ENCODE results near the gene KRT83.

Gene KRT83

DNA sequence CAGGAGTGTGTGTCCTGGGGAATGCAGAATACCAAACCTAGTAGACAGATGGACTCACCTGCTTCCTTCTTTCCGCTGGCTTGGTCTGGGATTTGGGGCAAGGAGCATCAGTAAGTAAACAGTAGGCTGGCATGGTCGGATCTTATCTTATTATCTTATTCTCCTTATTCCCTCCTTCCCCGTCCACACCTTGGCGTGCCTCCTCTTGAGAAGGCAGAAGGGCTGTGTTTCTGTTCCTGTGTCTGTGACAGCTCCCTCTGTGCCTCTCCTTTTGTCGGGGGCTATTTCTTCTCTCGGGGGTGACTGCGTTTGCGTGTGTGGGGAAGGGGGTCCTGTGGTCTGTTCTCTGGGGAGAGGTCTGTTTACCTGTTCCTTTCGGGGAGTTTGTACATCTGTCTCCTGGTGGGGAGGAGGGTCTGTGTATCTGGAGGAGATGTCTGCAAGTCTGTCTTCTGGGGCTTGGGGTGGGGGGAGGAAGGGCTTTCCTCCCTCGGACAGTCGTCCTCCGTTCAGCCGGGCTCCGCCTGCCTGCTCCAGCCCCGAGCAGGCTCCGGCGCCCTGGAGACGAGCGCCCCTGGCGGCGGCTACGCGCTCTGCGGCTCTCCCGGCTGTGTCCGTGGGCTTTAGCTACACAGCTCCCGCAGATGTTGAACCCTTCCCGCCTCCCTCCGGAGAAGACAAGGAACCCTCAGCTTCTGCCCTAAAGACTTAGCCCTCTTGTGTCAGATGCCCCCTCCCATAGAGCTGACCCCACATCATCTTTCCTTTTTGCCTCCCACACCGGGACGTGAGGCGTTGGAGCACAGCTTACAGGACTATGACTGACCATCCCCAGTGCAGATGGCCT, 42.4 kb downstream of the KRT83 start:
- TF ChIP-seq, protein P1, sequence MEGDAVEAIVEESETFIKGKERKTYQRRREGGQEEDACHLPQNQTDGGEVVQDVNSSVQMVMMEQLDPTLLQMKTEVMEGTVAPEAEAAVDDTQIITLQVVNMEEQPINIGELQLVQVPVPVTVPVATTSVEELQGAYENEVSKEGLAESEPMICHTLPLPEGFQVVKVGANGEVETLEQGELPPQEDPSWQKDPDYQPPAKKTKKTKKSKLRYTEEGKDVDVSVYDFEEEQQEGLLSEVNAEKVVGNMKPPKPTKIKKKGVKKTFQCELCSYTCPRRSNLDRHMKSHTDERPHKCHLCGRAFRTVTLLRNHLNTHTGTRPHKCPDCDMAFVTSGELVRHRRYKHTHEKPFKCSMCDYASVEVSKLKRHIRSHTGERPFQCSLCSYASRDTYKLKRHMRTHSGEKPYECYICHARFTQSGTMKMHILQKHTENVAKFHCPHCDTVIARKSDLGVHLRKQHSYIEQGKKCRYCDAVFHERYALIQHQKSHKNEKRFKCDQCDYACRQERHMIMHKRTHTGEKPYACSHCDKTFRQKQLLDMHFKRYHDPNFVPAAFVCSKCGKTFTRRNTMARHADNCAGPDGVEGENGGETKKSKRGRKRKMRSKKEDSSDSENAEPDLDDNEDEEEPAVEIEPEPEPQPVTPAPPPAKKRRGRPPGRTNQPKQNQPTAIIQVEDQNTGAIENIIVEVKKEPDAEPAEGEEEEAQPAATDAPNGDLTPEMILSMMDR (IDR thresholded peaks at IDR 0.05; ENCODE audit: extremely low read depth, missing control alignments): peak; percentile 99
- DNase-seq (ENCODE audit: low spot score): peak; percentile 90

DNA sequence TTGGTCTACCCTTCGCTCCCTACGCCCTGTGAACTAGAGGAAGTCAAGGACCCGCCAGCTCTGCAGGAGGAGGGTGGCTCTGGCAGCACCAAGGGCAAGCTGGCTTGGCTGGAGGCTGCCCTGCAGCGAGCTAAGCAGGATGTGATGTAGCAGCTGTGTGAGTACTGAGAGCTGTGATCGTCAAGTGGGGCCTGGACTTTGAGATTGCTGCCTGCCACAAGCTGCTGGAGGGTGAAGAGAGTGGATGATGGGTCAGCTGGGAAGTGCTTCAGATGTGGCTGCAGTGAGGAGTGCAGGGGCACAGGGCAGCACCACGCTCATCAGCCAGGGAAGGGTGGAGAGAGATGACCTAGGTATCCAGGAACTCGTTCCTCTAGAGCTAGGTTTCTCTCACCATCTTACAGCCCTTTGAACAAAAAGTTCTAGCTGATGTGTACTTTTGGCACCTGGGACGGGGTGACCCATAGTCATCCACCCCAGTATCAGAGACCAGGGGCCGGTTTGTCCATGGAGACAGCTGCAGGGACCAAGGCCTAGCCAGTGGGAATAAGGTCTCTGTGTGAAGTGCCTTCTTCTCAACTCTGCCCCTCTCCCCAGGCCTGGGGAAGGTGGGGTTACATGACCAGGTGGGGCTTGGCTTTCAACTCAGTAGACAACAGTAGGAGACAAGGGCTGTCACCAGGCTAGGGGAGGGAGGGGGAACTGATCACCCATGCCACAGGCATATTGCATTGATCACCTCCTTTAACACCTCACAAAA, 43.5 kb downstream of the KRT83 start:
- TF ChIP-seq, protein P1 (IDR thresholded peaks at IDR 0.05; ENCODE audit: extremely low read depth, missing control alignments): no peak
- no peak for DNase-seq (ENCODE audit: low spot score)

DNA sequence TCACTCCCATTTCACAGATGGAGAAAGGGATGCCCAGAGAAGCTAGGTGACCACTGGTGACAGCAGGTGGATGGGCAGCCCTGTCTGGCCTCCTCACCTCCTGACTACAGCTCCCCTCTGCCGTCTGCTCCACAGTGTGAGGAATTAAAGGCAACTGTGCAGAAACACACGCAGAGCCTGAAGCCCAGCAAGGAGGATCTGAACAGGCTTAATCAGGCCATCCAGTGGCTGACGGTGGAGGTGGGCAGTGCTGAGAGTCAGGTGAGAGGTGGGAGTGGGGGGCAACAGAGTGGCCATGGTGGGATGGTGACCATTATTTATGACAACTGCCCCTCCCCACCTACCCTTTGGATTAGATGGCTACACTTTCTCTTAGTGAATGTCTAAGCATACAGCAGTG, 45.5 kb downstream of the KRT83 start:
- DNase-seq (ENCODE audit: low spot score): no peak
- TF ChIP-seq, protein P1 (IDR thresholded peaks at IDR 0.05; ENCODE audit: extremely low read depth, missing control alignments): no peak

- DNase-seq (ENCODE audit: low spot score): no peak
- TF ChIP-seq, protein P1 (IDR thresholded peaks at IDR 0.05; ENCODE audit: extremely low read depth, missing control alignments): no peak
Measured at GRCh38 chr12:52274521-52275120, 46.6 kb downstream of the KRT83 start, which contains the start of gene KRT86. KRT86 (plus strand) TSS chr12:52274645; CDS start chr12:52301917, 27,272 bp downstream.

GRCh38 chr12:52271158-52271557, 50.0 kb downstream of the KRT83 start:
- no peak for DNase-seq (ENCODE audit: low spot score)
- TF ChIP-seq, protein P1 (IDR thresholded peaks at IDR 0.05; ENCODE audit: extremely low read depth, missing control alignments): no peak

DNA sequence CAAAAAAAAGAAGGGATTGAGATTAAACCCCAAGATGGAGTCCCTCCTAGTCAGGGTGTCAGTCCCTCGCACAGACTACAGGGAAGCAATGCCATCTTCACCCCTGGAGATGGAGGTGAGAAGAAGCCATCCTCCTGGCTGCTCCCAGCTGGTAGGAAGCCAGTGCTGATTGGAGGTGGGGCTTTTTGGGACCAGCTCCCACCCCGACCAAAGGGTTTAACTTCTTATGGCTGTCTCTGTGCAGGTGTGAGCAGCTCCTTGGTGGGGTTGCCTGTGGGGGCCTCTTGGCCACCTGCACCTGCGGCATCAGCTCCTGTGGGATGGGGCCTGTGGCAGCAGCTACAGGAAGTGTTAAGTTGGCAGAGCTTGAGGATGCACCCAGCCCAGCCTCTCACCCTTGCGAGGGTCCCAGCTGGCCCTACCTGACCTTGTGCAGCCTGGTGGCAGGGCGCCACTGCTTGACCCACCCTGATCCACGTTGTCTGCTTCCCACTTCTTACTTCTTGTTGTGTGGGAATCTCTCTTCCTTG, 50.6 kb downstream of the KRT83 start:
- DNase-seq (ENCODE audit: low spot score): no peak
- TF ChIP-seq, protein P1 (IDR thresholded peaks at IDR 0.05; ENCODE audit: extremely low read depth, missing control alignments): no peak
